ENCODE data around the gene ARHGAP8. TPM values are rescaled to one million over a fixed set of nuclear protein-coding genes. Genes with fewer than 3 reads are reported as not detected.

The ARHGAP8 gene
- total and polyA plus RNA-seq, 2 experiments from 2014 or later = 62.8 to 64.9 TPM

- peaks cover 18% of the 10 kb centered on the region for H3K27me3 ChIP-seq (ENCODE audit: insufficient read depth)
- peaks cover 18% of the 10 kb centered on the region for H3K27me3 Mint-ChIP-seq (ENCODE audit: insufficient read depth, low read depth, poor library complexity)
- ATAC-seq = no peak
- TF ChIP-seq ZNF114 (CRISPR knock-in tag; IDR thresholded peaks at IDR 0.05) = no peak
- H3K4me1 ChIP-seq (ENCODE audit: insufficient read depth) = peaks cover 12% of the 10 kb centered on the region
- H4K20me1 ChIP-seq (replicated peaks; ENCODE audit: insufficient read depth) = peaks cover 14% of the 10 kb centered on the region; the same call in 1 of the 2 replicates
- peaks cover 4% of the 10 kb centered on the region; the same call in 1 of the 3 replicates for H3K36me3 Mint-ChIP-seq (ENCODE audit: low read depth)
- no peak overlapping the region for H3K27ac Mint-ChIP-seq
- H3K79me2 ChIP-seq (replicated peaks; ENCODE audit: insufficient read depth) = peaks cover 13% of the 10 kb centered on the region
- no peak overlapping the region for H3K4me2 ChIP-seq
- no peak overlapping the region for H3K27ac ChIP-seq (ENCODE audit: low read depth)
- peaks cover 22% of the 10 kb centered on the region for H3K4me1 Mint-ChIP-seq
- DNase-seq (ENCODE audit: low spot score) = no peak
- H3K9me2 ChIP-seq (ENCODE audit: insufficient read depth) = no peaks in the 10 kb centered on the region
- no peak overlapping the region for H3K4me3 Mint-ChIP-seq
- no peak overlapping the region for H3K4me3 ChIP-seq
- no peak overlapping the region for H2AFZ ChIP-seq
- peaks cover 6% of the 10 kb centered on the region; the same call in 1 of the 2 replicates for H3F3A ChIP-seq (replicated peaks; ENCODE audit: low read depth)
- no peaks in the 10 kb centered on the region for H3K9me3 Mint-ChIP-seq
- no peaks in the 10 kb centered on the region for H3K36me3 ChIP-seq (ENCODE audit: insufficient read depth)
Observed at GRCh38 chr22:44706488-44706887, 45.9 kb upstream of the ARHGAP8 start.

DNA sequence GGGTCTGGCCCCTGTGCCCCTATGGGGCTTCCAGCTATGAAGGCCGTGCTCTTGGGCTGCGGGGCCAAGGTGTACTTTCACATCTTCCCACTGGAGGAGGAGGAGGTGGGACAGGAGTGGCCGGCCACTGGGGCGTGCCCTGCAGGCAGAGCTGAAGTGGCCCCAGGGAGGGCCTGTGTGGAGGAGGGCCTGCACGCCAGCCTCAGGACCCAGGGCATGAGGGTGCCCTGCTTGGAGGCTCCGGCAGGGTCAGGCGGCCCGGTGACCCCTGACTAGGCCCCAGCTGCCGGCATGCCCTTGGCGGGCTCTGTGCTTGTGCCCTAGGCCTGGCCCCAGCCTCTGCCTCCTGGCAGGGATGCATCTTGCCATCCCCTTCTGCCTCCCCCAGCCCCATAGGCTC is 45.2 kb upstream of the ARHGAP8 start:
- no peak overlapping the region for H3K4me3 Mint-ChIP-seq
- peaks cover 4% of the 10 kb centered on the region; the same call in 1 of the 3 replicates for H3K36me3 Mint-ChIP-seq (ENCODE audit: low read depth)
- Histone ChIP-seq H3K4me3 (no peak overlapping the region), H3F3A (replicated peaks; ENCODE audit: low read depth) (peaks cover 6% of the 10 kb centered on the region; the same call in 1 of the 2 replicates), H3K36me3 (ENCODE audit: insufficient read depth) (no peaks in the 10 kb centered on the region), H3K4me2 (no peak overlapping the region), H3K79me2 (replicated peaks; ENCODE audit: insufficient read depth) (peaks cover 13% of the 10 kb centered on the region), H3K4me1 (ENCODE audit: insufficient read depth) (peaks cover 10% of the 10 kb centered on the region), H4K20me1 (replicated peaks; ENCODE audit: insufficient read depth) (peaks cover 14% of the 10 kb centered on the region; the same call in 1 of the 2 replicates), H3K27me3 (ENCODE audit: insufficient read depth) (peaks cover 15% of the 10 kb centered on the region), H2AFZ (no peak overlapping the region), H3K27ac (ENCODE audit: low read depth) (no peak overlapping the region), H3K9me2 (ENCODE audit: insufficient read depth) (no peaks in the 10 kb centered on the region)
- ATAC-seq (no peak), DNase-seq (ENCODE audit: low spot score) (no peak)
- no peak overlapping the region for H3K27ac Mint-ChIP-seq
- peaks cover 22% of the 10 kb centered on the region for H3K4me1 Mint-ChIP-seq
- H3K27me3 Mint-ChIP-seq (ENCODE audit: insufficient read depth, low read depth, poor library complexity) = peaks cover 14% of the 10 kb centered on the region
- H3K9me3 Mint-ChIP-seq = no peaks in the 10 kb centered on the region
- TF ChIP-seq, protein P1, sequence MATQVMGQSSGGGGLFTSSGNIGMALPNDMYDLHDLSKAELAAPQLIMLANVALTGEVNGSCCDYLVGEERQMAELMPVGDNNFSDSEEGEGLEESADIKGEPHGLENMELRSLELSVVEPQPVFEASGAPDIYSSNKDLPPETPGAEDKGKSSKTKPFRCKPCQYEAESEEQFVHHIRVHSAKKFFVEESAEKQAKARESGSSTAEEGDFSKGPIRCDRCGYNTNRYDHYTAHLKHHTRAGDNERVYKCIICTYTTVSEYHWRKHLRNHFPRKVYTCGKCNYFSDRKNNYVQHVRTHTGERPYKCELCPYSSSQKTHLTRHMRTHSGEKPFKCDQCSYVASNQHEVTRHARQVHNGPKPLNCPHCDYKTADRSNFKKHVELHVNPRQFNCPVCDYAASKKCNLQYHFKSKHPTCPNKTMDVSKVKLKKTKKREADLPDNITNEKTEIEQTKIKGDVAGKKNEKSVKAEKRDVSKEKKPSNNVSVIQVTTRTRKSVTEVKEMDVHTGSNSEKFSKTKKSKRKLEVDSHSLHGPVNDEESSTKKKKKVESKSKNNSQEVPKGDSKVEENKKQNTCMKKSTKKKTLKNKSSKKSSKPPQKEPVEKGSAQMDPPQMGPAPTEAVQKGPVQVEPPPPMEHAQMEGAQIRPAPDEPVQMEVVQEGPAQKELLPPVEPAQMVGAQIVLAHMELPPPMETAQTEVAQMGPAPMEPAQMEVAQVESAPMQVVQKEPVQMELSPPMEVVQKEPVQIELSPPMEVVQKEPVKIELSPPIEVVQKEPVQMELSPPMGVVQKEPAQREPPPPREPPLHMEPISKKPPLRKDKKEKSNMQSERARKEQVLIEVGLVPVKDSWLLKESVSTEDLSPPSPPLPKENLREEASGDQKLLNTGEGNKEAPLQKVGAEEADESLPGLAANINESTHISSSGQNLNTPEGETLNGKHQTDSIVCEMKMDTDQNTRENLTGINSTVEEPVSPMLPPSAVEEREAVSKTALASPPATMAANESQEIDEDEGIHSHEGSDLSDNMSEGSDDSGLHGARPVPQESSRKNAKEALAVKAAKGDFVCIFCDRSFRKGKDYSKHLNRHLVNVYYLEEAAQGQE (IDR thresholded peaks at IDR 0.05; ENCODE audit: unreplicated experiment) = no peak
- TF ChIP-seq POLR2AphosphoS5 (IDR thresholded peaks at IDR 0.05; ENCODE audit: low read depth) = no peak
- no peak for TF ChIP-seq ZNF331 (CRISPR knock-in tag; IDR thresholded peaks at IDR 0.05; ENCODE audit: low read depth)
- no peak for TF ChIP-seq ZNF114 (CRISPR knock-in tag; IDR thresholded peaks at IDR 0.05)
- TF ChIP-seq EZH2phosphoT487 (IDR thresholded peaks at IDR 0.05; ENCODE audit: unreplicated experiment) = no peak
- no peak for TF ChIP-seq CREB1 (CRISPR knock-in tag; IDR thresholded peaks at IDR 0.05; ENCODE audit: low read depth)
- TF ChIP-seq EZH2 (IDR thresholded peaks at IDR 0.05; ENCODE audit: low read depth, unreplicated experiment) = no peak
- no peak for TF ChIP-seq JUNB (IDR thresholded peaks at IDR 0.05; ENCODE audit: unreplicated experiment)
- no peak for TF ChIP-seq ETS1 (IDR thresholded peaks at IDR 0.05)
- TF ChIP-seq STAT1 (IDR thresholded peaks at IDR 0.05; ENCODE audit: unreplicated experiment) = no peak
- no peak for TF ChIP-seq ZNF462 (CRISPR knock-in tag; IDR thresholded peaks at IDR 0.05)
- no peak for TF ChIP-seq NANOG (IDR thresholded peaks at IDR 0.05; ENCODE audit: borderline replicate concordance)
